Stimulated activated CD4-positive, alpha-beta T cell treated with anti-CD3 and anti-CD28 coated beads, Interleukin-15, amount 100 ng/mL, for 24 hours (primary cell): ENCODE results near the gene BTBD6.

Source experiments
- DNase-seq: peaks from one replicate; pipeline ENCODE4 v3.0.0-alpha.2; 2020

The BTBD6 gene

DNA sequence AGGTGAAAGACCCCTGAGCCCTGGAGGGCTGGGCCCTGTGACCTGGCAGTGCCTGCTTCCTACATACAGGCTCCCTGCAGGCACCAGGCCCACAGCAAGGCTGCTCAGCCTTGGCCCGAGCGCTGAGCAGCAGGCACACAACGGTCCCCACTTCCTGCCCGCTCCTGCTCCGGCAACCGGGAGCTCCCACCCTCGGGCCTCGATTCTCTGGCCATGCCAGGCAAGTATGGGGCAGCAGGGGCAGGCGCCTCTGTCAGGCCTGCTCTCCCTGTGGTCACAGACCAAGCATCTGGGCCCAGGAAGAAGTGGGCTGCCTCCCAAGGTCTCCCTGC is 36.6 kb upstream of the BTBD6 start:
- no peak for DNase-seq

DNA sequence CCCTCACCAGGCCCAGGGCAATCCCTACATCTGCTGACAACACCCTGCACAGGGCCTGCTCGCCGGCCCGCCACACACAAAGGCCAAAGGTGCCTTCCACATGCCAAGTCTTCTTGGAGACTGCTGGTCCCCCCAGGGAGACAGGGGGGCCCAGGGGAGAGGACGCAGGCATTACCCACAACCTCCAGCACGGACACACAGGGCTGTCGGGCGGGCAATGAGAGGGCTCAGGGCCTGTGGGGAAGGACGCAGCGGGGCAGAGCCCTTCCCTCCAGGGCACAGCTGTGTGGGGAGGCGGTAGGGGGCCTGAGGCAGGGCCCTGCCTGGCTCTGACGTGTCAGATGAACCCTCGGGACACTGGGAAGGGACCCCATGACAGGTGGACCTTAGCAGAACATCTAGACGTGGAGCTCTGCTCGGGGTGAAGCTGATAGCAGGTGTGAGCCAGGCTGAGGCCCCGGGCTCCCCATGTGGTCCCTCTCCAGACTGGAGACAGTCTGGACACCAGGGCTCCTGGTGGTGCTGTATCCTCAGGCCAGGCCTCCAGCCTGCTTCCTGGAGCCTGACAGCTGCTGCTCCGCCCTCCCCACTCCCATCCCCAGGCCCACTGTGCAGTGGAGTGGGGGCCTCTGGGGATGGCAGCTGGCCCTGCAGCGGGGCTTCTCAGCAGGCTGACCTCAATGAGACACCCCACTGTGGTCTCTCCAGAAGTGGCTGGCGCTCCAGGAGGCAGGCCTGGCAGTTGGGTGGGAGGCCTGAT is 35.6 kb upstream of the BTBD6 start:
- DNase-seq = no peak

DNA sequence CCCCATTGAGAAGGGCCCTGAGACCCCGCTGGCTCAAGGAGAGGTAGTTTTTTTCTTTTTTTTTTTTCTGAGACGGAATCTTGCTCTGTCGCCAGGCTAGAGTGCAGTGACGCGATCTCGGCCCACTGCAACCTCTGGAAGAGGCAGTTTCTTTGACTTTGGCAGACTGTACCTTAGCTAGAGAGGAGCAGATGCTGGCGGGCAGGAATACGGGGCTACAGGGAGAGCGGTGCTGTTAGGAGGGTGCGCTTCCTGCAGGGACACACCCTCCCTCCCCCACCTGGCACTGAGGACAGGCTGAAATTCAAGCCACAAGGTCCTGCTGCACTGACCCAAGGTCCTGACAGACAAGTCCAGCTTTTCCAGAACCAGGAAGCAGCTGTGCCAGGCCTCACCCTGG is 35.0 kb upstream of the BTBD6 start:
- DNase-seq = no peak

DNA sequence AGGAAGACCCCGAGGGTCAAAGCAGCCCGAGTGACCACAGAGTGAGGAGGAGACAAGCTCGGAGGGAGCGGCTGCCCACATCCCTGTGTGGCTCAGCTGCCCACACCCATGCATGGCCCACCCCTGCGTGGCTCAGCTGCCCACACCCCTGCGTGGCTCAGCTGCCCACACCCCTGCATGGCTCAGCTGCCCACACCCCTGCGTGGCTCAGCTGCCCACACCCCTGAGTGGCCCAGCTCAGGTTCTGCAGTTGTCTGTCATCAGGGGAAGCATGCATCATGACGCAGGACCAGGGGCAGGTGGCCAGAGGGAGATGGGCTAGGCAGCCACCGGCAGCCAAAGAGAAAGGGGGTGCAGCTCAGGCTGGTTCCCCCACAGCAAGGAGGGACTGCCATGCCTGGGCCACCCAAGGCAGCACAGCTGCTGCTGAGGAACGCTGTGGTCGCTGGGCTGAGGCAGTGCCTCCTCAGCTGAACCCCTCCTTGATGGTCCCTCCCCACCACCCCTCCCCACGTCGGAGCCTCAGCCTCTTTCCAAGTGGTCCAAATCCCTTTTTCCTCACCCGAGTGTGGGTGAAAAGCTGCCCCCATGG is 33.9 kb upstream of the BTBD6 start:
- DNase-seq = no peak

DNA sequence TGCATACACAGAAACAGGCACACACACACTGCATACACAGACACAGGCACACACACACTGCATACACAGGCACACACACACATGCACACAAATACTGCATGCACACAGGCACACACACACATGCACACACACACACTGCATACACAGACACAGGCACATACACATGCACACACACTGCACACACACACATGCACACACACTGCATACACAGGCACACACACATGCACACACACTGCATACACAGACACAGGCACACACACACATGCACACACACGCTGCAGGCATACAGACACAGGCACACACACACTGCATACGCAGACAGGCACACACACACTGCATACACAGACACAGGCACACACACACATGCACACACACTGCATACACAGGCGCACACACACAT is 32.7 kb upstream of the BTBD6 start:
- no peak for DNase-seq

DNA sequence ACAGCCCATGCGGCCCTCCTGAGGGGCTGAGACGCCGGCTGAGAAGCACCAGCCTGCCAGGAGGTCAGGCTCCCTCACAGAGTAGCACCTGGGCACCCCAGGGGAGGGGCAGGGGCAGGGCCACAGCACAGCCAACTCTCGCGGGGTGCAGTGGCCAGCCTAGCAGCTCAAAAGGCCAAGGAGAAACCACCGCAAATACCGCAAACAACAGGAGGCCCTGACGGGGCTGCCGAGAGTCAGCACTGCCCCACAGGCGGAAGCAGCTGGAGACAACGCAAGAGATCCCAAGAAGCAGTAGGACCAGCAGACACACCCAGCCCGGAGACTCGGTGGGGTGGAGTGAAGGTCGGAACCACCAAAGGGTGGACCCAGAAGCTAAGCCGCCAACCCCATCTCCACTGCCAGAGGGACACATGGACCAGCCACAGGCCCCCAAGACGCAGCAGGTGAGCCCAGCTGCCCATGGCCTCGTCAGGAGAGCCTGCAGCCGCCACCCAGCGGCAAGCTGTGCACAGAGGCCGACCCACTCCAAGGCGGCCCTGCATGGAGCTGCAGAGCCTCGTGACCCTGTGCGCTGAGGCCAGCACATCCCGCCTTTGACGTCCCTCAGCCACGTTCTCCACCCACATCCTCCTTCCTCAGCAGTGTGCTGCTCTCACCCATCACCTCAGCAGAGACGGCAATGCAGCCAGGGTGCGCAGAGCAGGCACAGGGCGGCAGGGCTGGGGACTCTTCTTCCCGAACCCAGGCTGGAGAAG is 31.7 kb upstream of the BTBD6 start:
- no peak for DNase-seq

DNA sequence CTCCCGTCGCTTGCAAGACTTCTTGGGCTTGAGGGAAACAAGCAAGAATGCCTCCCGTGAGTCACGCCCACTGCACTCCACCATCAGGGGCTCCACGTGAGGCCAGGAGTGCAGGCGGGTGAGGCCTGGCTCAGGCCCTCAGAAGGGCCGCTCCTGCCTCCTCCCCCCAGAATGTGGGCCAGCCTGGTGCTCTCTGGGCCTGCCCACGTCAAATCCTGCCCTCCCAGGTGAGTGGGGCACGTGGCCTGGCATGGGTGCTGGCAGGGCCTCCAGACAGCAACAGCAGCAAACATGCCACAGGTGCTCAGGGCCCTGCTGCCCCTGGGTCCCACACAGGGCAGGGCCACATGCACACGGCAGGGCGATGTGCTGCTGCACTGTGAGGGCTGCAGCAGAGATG is 30.6 kb upstream of the BTBD6 start:
- DNase-seq = no peak

DNA sequence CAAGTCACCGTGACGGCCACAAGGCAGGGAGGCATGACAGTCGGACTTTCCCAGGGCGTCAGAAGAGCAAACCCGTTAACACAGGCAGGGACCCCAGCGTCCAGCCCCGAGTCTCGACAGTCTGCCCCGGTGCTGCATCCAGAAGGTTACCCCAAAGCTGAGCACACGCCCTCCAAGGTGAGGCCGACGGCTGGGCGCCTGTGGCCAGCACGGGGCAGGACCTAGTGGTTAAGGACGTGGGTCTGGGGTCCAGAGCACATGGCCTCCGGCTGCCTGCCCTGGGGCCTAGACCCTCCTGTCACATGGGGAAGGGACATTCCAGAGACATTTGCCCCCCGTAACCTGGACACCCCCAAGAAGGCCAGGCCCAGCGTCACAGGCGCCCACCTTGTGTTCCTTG is 29.7 kb upstream of the BTBD6 start:
- no peak for DNase-seq

DNA sequence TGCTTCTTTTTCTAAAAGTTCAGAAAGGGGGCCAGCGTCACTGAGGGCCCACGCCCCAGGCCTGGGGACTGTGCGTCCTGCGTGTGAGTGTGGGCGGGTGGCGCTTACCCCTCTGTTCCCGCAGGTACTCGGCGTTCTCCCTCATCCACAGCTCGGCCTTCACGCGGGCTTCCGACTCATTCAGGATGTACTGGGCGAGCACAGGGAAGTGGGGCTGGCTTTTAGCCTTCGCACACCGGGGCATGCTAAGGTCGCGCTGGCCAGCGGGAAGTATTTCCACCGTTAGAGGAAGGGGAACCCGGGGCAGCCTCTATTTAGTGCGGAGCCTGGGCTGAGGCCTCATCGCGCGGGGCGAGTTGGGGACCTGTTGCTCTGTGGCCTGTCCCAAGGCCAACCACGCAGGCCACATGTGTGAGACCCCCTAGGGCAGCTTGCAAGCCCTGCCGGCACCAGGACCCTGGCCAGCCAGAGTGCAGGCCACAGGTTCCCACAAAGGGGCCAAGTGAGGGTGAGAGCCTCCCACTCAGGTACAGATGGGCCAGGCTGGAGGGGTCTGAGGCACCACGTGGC is 29.2 kb upstream of the BTBD6 start:
- DNase-seq = no peak

DNA sequence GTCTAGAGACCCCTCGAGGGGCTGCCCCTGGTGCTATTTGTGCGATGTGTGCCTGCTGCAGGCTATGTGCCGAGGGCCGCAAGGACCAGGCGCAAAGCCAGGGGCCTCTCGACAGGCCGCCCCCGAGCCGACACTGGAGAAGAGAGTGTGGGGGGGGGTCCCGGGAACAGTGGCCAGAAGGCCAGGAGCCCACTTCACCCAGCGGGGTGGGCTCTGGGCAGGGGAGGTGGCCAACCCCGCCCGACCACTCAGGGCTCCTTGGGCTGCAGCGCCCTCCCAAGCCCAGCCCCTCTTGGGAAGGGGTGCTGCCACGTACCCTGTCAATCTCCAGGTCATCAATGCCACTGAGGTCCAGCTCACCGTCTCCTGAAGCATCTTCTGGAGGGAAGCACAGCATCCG is 28.6 kb upstream of the BTBD6 start:
- DNase-seq = no peak

DNA sequence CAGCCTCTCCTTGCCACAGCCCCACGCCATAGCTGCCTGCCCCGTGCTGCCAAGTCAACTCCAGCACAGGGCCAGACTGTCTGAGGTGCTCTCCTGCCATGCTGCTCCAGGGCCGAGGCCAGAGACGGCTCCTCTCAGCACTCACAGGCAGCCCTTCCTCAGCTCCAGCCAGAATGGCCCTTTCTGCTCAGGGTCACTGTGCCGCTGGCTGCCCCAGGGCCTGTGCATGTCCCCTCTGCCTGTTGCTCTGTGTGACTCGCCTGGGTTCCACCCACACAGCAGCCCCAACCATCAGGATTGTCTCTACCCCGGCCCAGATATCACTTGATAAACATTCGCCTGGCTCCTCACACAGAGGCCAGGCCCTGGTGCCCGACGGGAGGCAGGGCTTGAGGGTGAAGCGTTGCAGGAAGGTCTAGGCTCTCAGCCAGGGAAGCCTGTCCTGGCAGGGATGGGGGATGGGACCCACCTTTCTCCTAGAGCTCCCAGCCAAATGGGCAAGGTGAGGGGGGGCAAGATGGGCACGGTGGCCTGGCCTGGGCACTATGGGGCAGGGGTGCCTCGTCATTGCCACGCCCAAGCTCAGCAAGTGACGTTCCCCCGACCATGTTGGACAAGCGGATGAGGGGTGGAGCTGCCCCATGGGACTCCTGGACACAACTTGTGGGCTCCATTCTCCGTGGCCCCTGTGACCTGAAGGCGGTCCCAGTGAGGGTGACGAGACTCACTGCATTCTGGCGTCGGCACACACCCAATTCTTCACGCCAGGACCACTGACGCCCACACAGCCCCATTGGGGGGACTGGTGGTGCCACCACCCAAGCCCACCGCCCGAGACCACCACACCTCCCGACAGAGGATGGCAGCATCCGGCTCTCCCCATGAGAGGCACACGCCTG is 27.4 kb upstream of the BTBD6 start:
- DNase-seq = no peak

DNA sequence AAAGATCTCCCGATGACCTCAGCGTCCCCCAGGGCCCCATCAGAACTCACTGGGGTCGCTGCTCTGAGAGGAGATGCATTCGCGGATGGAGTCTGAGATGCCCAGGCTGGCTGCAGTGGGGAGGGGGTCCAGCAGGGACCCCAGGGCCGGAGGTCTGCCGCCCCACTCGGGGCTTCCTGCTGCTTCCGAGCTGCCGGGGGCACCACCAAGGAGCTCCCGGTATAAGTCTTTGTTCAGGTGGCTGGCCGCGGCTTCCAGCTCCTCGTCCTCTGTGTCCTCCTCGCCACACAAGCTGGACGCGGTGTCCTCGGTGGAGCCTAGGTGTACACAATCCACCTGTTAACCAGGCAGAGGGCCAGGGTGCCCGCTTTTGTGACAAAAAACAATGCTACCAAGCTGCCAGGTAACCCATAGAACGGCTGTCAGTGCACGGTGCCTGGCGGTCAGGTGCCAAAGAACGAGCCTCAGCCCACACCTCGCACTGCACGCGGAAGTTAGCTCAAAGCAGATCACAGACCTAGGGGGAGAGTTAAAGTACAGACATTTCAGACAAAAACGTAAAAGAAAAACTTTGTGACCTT is 26.6 kb upstream of the BTBD6 start:
- DNase-seq = no peak

DNA sequence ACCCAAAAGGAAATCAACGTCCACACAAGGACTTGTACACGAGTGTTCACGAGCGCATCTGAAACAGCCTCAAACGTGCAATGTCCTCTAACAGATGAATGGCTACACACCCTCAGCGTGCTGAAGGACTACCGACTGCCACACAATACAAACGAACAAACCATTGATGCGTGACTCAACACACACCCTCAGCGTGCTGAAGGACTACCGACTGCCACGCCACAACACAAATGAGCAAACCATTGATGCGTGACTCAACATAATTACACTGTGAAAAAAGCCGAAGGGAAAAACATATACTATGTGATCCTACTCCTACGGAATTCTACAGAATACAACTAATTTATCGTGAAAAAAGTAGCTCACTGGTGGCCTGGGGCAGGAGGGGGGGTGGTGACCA is 25.1 kb upstream of the BTBD6 start:
- DNase-seq = no peak

DNA sequence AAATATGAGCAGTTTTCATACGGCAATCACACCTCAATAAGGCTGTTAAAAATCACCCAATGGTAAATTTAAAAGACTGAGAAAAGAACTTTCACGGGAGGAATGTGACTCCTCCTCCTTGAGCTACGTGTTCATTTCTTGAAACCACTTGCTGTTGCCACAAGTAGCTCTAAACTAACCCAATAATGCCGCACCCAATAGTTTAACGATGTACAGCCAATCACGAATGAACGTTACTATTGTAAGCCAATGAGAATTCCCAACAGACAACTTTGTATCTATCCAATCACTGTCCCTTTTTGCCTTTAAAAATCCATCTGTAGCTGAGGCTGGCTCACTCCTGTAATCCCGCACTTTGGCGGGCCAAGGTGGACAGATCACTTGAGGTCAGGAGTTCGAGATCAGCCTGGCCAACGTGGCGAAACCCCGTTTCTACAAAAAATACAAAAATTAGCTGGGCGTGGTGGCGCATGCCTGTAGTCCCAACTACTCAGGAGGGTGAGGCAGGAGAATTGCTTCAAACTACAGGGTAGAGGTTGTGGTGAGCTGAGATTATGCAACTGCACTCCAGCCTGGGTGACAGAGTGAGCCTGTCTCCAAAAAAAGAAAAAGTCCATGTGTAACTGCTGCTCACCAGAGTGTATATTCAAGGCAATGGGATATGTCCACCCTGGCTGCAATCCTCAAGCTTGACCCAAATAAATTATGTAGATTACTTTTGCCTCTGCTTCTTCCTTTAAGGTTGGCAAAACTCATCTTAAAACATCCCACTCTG is 24.4 kb upstream of the BTBD6 start:
- no peak for DNase-seq

DNA sequence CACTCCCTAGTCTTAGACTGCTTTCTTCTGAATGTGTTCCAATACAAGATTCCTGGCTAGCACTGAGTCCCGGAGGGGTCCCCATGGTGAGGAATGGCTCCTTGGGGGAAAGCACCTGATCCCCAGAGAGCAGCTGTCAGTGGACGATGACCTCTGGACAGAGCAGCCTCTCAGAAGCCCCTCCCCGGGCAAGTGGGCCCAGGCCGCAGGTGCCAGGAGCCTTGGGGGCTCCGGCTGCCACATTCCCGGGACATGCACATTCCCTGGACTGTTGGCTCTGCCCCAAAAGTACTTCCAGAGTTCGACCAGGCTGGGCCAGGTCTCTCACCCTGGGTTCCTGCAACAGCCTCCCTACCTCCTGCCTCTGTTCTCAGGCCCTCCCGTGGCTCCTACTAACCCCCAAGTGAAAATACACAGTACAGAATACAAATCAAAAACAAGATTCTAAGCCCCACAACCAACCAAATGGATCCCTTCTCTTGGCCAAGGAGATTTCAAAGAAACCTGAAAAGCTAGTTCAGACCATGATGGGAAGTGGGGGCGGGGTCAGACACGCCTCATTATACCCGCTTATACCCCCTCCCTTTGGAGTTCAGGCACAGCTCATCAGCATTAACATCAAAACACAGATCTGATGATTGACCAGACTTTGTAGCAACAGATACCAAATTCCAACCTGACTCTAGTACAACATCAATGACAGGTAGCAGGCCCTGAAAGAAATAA is 23.3 kb upstream of the BTBD6 start:
- no peak for DNase-seq

DNA sequence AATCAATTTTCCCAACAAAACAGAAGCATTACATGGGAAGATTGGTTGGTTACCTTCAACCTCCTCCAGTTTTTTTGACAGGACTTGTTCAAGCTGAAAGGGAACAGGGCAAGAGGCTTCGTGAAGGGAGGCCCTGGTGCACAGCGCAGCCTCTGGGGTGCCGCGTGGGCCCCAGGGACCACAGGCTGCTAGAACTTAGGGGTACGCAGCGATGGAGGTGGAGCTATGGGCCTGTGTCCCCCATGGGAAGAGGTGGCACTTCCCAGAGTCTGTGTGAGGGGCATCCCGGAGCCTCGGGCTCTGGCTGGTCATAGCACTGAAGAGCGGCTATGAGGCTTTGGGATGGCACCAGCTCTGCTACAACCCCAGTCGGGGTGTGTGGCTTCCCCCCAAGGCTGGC is 22.1 kb upstream of the BTBD6 start:
- DNase-seq = no peak

DNA sequence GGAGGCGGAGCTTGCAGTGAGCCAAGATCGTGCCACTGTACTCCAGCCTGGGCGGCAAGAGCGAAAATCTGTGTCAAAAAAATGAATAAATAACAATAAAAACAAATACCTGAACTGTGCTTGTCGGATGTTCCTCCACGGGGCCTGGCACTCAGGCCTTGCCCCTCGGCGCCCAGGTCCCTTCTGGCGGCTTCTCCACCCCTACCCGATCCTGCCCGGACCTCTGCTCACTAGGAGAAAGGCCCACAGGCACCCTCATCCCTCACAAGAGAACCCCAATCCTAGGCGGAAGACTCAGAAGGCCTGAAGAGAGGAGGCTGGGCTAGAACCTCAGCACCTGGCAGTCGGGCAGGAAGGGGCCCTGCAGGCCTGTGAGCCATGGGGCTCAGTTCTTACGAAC is 21.0 kb upstream of the BTBD6 start:
- no peak for DNase-seq

DNA sequence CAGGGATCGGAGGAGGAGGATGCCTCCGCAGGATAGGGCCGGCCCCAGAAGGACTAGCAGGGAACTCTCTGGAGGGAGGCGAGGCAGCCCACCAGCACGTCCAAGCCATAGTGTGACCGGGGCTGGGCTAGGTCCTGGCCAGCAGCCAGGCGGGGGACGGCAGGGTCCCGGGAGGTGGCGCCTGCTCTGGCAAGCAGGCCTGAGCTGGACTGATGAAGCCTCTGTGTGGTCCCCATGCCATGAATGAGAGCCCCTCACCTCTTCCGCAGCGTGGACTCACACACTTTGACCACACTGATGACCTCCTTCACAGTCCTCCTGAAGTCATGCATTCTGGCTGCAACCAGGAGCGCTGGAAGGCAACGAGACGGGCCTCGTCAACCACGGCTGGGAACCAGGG is 19.8 kb upstream of the BTBD6 start:
- no peak for DNase-seq

DNA sequence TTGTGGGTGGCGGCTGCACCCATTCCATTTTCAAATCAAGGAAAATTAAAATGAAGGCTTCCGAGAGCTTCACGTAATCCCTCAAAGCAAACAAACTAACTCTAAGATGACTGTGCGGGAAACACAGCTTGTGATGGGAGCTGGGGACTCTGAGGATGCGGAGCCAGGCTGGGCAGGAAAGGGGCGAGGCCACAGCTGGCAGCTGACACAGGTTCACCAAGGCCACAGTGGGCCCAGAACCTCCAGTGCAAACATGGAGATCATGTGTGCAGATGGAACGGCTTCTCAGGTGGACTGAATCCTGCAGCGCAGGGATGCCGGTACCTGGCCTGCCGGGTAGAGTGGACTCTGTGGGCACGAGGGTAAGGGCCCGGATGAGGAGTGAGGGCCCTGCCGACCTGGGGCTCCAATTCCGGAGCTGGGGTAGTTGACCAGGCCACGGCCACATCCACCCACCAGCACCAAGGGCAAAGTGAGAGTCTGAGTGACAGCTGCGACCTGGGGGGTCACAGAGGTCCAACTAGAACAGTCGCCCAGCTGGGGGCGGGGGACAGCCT is 19.2 kb upstream of the BTBD6 start:
- DNase-seq = no peak

DNA sequence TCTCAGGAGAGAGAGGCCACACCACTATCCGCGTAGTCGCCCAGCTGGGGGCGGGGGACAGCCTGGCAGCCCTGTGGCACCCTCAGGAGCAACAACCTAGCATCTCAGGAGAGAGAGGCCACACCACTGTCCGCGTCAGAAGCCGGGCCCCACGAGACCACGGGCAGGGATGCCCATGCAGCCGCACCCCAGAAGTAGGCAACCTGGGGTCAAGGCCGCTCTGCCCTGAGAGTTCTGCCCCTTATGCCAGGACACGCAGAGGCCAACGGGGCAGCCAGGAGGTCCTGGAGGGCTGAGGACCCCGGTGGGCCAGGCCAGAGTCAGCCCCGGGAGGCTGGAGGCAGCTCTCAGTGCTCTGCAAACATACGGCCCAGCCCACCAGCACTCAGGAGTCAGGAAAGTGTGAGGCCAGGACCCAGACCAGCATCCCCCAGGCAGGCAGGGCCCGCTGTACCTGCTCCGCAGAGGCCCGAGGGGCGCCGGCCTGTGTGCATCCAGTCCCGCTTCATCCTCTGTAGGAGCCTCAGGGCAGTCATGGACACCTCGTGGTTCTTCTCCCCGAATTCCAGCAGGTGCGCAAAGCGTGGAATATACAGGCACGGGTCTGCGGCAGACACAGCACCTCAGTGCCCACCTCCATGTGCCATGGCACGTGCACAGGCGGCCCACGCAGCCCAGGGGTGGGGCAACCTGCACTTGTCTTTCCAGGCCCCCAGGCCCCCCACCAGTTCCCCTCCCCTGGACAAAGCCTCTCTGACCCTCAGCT is 7.3 kb upstream of the BTBD6 start:
- no peak for DNase-seq
